Prostate gland (tissue), 2 donors: ENCODE results near the gene HOXD11.

Source experiments
- POLR2A ChIP-seq: fragments of 450-650 bp; IDR thresholded peaks from one replicate; pipeline ENCODE4 v1.6.1; 2016; ENCODE audit warnings: antibody characterized with exemption, mild to moderate bottlenecking
- POLR2AphosphoS5 ChIP-seq: sonication (generic); formaldehyde crosslinking; IDR thresholded peaks from one replicate; pipeline ENCODE4 v1.6.1; 2017; ENCODE audit warnings: antibody characterized with exemption
- TF ChIP-seq, protein P1 (sequence below), 4 experiments: fragments of 200-600 bp in 2 of 4; fragments of 450-650 bp in 2 of 4; sonication (generic) in 2 of 4; IDR thresholded peaks; 1 replicate in 3 of 4; 2 replicates in 1 of 4; pipeline ENCODE4 v1.5.1; 2016 to 2019; ENCODE audit warnings: antibody characterized with exemption in 4 of 4, mild to moderate bottlenecking in 2 of 4, moderate library complexity in 2 of 4

DNA sequence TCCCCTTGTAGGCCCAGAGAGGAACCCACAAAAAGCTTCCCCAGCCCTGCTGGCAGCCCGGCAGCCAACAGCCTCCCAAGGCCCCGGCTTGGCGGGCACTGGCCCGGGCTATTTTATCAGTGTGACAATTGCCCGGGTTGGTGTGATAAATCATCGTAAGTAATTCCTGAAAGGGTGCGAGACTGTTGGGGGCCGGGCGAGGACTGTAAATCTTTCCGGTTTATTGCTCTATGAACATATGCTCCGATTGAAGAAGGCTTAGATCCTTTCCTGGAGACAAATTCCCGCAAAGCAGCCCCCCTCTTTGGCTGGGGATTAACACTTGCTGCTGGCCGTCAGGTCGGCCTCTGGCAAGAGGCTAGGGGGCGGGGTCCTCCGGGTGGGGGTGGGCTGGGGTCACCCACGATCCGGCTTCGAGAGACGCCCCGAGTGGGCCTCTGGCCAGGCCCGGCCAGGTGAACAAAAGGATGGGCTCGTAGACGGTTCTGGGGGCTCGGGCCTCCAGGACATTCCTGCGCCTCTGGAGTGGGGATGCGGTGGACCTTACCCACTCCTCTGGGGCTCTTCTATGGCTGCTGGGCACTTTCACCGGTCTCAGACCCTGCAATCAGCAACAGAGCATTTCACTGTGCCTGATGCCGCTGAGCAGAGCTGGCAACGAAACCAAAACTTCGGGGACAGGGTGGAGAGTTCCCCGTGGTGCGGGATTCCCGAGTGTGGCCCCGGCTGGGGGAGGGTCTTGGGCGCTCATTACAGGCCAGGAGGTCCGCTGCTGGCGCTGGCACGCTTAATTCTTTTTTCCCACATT, 52.0 kb downstream of the HOXD11 start:
- TF ChIP-seq, protein P1, sequence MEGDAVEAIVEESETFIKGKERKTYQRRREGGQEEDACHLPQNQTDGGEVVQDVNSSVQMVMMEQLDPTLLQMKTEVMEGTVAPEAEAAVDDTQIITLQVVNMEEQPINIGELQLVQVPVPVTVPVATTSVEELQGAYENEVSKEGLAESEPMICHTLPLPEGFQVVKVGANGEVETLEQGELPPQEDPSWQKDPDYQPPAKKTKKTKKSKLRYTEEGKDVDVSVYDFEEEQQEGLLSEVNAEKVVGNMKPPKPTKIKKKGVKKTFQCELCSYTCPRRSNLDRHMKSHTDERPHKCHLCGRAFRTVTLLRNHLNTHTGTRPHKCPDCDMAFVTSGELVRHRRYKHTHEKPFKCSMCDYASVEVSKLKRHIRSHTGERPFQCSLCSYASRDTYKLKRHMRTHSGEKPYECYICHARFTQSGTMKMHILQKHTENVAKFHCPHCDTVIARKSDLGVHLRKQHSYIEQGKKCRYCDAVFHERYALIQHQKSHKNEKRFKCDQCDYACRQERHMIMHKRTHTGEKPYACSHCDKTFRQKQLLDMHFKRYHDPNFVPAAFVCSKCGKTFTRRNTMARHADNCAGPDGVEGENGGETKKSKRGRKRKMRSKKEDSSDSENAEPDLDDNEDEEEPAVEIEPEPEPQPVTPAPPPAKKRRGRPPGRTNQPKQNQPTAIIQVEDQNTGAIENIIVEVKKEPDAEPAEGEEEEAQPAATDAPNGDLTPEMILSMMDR (IDR thresholded peaks at IDR 0.05), result no peak
- TF ChIP-seq POLR2AphosphoS5, result no peak
- TF ChIP-seq POLR2A, result no peak
